ENCODE measurements around the gene ILRUN.
"Not testable (repeated sequence)": the region's sequence is repeated elsewhere in the genome, so short reads cannot be mapped to it uniquely, and the experiment has no call there.

Gene ILRUN

DNA sequence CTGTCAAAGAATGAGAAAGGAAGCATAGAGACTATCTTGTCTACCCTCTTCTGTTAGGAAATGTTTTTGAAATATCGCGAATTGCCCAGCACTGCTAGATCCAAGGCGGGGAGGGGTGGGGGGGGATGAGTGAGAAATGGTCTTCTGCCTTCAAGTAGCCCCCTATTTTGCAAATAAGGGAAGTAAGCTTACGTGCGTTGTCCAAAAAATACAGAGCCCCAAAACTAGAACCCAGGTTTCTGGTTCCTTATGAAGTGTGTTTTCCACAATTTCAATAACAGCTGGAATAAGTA, 923 bp upstream of the ILRUN start:
- no peak for DNase-seq (ENCODE audit: low spot score)

DNA sequence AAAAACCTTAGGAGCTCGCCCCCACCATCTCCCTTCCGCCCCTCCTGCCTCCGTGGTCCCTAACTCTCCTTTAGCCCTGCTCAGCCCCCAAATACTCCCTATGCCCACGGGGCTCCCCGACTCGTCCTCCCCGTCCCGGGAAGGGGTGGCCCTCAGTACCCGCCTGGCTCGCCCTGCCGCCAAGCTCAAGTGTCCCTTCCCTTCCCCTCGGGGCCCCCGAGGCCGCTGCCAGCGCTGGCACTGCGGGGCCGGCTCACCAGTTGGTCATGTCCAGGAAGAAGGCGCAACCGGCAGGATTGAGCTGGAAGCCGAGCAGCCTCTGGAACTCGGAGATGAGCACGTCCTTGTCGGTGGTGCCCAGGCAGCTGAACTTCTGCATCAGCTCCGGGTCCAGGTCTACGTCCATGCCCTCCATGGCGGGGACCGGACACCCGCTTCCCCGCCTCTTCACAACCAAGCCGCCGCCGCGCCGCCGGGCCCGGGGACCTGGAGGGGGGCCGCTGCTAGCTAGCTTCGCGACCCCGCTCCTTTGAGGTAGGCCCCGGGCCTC, 303 bp downstream of the ILRUN start:
- no peak for DNase-seq (ENCODE audit: low spot score)

- no peak for DNase-seq (ENCODE audit: low spot score)
Measured at GRCh38 chr6:34695729-34696188, 808 bp downstream of the ILRUN start.

DNA sequence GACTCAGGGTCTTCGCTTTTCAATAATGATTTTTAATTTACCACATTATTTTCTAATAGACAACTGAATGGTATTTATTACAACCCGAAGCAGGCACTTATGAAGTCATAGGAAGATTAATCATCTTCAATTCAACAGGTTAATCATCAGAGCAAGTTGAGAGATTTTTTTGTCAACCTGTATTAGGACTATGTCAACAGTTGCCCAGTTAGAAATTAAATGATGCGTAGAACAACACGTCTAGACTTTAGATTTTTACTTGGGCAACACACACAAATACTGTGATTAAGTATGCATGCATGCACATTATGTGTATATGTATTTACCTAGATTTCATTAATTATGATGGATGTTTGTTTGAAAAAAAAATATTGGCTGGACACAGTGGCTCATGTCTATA, 4.3 kb downstream of the ILRUN start:
- DNase-seq (ENCODE audit: low spot score) = no peak

DNA sequence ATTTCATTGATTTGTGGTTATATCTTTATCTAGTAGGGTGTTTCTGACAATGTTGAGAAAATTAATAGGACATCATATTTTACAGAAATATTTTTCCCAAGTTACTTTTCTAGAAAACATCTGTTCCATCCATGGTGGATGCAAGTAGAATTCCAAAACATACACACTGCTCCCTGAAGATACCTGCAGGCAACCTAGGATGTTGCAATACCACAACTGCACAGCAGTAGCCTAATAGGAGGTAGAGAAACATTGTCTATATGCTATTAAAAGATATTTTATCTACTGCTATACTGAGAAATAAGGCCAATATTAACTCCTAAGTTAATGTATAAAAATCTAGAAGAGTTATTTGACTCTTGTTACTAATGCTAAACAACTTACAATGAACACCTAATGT, 6.8 kb downstream of the ILRUN start:
- no peak for DNase-seq (ENCODE audit: low spot score)

DNA sequence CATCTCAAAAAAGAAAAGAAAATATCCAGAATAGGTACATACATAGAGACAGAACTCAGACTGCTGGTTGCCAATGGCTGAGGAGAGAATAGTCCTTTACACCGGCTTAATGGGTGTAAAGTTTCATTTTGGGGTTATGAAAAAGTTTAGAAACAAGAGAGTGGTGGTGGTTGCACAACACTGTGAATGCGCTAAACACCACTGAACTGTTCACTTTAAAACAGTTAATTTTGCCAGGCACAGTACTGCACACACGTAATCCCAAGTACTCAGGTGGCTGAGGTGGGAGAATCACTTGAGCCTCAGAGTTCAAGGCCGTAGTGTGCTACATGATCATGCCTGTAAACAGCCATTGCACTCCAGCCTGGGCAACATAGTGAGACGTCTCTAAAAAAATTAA, 7.6 kb downstream of the ILRUN start:
- no peak for DNase-seq (ENCODE audit: low spot score)

DNA sequence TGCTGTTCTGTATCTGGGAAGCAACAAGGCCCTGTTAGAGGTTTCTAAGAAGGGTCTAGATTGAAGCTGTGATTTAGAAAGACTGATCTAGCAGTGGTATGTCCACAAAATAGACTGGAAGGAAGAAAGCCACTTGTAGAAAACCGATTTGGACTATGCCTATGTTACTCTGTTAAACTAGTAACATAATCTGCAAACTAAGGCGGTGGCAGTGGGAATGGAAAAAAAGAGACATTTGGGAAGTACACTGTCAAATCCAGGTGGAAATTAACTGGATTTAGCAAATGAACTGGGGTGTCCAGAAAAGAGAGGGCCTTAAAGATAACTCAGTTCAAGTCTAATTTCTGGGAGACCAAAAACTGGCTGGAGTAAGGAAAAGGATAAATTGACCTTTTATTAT, 11.6 kb downstream of the ILRUN start:
- no peak for DNase-seq (ENCODE audit: low spot score)

DNA sequence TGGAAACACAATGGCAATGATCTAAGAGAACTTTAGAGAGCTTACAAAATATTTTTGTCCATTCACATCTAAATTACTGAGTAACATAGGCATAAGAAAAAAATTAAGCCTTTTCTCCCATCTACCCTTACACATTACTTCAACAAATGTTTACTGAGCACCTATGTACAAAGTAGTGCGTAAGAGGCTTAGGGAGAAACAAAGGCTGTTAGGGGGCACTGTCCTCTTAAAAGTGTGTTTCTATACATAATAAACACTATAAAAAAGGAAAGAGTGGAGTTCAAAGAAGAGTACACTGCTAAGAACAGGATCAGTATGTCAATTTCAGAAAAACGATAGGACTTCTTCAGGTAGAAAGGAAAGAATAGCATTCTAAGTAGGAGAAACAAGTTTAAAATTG, 12.2 kb downstream of the ILRUN start:
- DNase-seq (ENCODE audit: low spot score) = no peak

- DNase-seq (ENCODE audit: low spot score) = no peak
Measured at GRCh38 chr6:34680802-34681515, 15.6 kb downstream of the ILRUN start.

- not testable (repeated sequence) for DNase-seq (ENCODE audit: low spot score)
Measured at GRCh38 chr6:34680313-34680712, 16.3 kb downstream of the ILRUN start.

GRCh38 chr6:34679552-34680253, 16.9 kb downstream of the ILRUN start:
- DNase-seq (ENCODE audit: low spot score) = no peak

GRCh38 chr6:34676140-34676539, 20.4 kb downstream of the ILRUN start:
- no peak for DNase-seq (ENCODE audit: low spot score)

DNA sequence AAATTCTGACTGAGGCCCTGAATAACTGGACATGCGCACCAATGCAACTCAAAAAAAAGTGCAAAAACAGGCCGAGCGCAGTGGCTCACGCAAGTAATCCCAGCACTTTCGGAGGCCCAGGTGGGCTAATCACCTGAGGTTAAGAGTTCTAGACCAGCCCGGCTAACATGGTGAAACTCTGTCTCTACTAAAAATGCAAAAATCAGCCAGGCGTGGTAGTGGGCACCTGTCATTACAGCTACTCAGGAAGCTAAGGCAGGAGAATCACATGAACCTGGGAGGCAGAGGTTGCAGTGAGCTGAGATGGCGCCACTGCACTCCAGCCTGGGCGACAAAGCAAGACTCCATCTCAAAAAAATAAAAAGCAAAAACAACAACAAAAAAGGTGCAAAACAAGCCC, 21.6 kb downstream of the ILRUN start:
- not testable (repeated sequence) for DNase-seq (ENCODE audit: low spot score)

DNA sequence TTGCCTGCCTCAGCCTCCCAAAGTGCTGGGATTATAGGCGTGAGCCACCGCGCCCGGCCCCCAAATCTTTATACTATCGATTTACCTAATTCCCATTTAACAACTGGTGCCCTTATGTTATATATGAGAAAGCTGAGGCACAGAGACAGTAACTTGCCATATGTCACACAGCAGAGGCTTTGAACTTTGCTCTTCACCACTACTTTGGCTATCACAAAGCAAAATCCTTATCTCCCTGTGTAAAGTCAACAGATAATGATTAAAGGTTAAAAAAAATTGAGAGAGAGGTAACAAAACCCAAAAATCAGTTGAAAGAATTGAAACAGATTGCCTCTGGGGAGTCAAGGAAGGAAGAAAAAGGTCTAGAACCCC, 22.3 kb downstream of the ILRUN start:
- DNase-seq (ENCODE audit: low spot score) = no peak

DNA sequence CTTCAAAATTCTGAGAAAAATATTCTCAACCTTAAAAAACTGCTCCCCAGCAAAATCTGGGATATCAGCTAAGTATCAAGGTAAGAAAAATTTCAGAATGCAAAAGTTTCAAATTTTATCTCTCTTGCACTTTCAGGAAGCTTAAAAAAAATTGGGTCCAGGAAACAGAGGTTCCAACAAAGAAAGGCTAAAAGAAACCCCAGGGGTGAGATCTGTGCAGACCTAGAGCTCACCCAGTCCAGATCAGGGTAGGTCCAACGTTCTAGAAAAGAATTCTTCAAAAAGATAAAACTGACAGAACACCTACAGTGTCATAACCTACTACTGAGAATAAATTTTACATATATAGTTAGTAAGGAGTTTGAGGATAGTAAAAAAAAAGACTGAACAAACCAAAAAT, 23.5 kb downstream of the ILRUN start:
- DNase-seq (ENCODE audit: low spot score) = no peak

GRCh38 chr6:34672657-34673043, 23.9 kb downstream of the ILRUN start:
- no peak for DNase-seq (ENCODE audit: low spot score)

DNA sequence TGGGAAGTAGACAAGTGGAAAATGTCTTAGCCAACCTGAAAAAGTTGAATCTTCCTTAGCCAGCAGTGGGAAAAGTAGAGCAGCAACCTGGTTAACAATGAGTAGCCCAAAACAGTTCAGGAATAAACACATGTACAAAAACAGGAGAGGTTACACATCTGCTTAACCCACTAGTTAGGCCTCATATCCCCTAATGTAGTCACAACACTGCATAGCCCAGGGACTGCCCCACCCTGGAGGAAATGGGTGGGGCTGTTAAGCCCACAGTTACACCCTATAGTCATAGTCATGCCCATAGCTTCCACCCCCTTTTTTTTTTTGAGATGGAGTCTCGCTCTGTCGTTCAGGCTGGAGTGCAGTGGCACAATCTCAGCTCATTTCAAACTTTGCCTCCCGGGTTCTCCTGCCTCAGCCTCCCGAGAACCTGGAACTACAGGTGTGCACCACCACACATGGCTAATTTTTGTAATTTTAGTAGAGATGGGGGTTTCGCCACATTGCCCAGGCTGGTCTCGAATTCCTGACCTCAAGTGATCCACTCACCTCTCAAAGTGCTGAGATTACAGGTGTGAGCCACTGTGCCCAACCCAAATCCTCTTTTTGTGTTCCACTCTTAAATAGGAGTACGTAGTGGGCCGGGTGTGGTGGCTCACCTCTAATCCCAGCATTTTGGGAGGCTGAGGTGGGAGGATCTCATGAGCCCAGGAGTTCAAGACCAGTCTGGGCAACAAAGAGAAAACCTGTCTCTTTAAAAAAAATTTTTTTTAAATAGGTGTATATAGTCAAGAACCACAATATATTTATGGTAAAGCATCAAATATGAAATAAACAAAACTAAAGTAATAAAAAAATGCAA, 24.5 kb downstream of the ILRUN start:
- no peak for DNase-seq (ENCODE audit: low spot score)

- DNase-seq (ENCODE audit: low spot score) = no peak
Measured at GRCh38 chr6:34671367-34671766, 25.2 kb downstream of the ILRUN start.

- DNase-seq (ENCODE audit: low spot score) = not testable (repeated sequence)
Measured at GRCh38 chr6:34668799-34669198, 27.8 kb downstream of the ILRUN start.

GRCh38 chr6:34667481-34668238, 28.9 kb downstream of the ILRUN start:
- no peak for DNase-seq (ENCODE audit: low spot score)

GRCh38 chr6:34665019-34665418, 31.5 kb downstream of the ILRUN start:
- no peak for DNase-seq (ENCODE audit: low spot score)
